ENCODE results near the gene TNIP1.

Gene TNIP1

DNA sequence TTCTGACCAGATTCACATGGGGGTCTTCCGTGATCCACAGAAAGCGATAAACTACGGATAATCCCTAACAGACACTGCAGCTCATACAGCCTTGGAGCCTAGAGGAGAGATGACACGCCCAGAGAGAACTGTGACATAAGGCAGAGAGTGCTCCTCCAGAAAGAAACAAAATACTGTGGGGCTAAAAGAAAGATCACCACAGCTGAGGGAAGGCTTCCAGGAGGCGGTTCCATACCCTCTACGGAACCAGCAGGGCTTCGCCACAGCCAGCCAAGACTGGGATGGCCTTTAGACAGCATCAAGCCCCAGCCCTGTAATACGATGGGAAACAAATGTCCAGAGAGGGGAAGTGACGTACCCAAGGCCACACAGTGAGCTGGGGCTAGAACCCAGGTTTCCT, 41.2 kb downstream of the TNIP1 start:
- no peak for DNase-seq (ENCODE audit: low read depth)

DNA sequence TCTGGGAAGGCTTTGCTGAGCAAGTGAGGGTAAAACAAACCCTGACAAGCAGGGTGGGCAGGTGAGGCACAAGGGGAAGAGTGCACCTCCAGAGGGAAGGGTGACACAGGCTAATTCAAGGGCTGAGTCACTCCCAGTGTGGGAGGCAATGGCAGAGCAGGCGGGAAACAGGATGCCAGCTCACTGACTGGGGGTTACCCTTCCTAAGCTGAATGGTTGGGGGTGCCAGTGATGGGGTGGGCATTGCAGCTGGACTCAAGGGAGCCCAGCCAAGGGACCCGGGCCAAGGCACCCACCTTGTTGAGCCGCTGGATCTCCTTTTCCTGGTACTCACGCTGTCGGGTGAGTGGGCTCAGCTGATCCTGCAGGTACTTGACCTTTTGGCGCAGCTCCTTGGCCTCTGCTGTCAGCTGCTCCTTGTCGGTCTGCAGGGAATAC, 42.0 kb downstream of the TNIP1 start:
- DNase-seq (ENCODE audit: low read depth): no peak

DNA sequence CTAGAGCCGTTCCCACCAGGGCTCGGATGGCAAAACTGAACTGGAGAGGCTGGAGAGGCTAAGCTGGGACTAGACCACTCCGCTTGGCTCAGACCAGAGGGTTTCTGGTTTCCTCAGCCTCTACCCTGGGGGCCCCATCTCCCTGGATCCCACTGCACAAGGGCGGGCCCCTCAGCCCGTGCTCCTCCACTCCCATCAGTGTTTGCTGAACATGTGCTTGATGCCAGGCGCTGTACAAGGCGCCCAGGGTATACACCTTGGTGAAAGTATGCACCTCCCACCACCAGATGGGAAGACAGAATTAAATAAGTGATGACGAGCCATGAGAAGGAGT, 42.5 kb downstream of the TNIP1 start:
- DNase-seq (ENCODE audit: low read depth): no peak

DNA sequence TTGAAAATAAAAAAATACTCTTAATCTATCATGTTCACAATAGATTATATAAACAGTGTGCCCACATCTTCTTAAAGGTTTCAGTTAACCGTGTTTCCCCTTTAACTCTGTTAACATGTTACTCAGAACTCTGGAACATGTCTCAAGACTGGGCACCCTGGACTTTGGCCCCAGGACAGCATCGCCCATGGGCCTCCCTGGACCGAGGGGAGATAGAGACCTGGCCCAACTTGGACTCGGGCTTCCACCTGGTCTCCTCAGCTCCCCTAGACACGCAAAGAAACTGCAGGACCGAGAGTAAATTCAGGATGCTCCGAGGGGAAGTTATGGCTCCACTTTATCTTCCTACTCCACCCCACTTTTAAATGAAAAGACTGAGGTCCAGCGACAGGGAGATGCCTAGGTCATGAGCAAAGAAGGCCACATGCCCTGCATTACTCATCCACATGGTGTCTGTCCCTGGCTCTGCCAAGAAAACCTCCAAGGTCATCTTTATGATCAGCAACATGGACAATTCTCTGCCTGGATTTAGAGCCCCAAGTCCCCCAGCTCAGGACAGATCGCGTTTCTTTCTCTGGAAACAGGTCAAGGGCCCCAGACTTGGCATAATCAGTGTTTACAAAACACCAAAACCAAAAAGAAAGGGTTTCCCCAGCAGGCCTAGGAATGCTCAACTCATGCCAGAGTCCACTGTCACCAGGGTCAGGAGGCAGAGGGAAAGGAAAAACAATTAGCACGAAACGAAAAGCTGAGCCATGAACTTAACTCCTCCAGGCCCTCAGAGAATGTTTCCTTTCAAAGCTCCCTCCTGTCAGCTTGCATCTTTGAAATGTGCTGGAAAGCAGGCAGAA, 43.0 kb downstream of the TNIP1 start:
- DNase-seq (ENCODE audit: low read depth): no peak

DNA sequence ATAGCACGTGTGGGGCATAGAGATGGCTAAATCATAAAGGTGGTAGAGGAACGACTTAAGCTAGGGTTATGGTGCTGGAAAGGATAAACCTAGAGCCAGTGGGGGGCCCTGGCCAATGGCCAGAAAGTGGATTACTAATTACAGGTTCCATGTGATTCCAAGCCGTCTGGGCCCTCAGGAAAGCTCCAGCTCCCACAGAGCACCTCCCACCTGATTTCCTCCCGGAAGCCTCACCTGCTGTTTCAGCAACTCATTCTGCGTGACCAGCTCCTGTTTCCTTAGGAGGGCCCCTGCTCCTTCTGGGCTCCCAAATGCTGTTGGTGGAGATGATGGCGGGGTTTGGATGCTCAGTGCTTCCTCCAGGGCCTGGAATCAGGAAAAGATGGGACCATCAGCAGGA, 44.3 kb downstream of the TNIP1 start:
- DNase-seq (ENCODE audit: low read depth): no peak

DNA sequence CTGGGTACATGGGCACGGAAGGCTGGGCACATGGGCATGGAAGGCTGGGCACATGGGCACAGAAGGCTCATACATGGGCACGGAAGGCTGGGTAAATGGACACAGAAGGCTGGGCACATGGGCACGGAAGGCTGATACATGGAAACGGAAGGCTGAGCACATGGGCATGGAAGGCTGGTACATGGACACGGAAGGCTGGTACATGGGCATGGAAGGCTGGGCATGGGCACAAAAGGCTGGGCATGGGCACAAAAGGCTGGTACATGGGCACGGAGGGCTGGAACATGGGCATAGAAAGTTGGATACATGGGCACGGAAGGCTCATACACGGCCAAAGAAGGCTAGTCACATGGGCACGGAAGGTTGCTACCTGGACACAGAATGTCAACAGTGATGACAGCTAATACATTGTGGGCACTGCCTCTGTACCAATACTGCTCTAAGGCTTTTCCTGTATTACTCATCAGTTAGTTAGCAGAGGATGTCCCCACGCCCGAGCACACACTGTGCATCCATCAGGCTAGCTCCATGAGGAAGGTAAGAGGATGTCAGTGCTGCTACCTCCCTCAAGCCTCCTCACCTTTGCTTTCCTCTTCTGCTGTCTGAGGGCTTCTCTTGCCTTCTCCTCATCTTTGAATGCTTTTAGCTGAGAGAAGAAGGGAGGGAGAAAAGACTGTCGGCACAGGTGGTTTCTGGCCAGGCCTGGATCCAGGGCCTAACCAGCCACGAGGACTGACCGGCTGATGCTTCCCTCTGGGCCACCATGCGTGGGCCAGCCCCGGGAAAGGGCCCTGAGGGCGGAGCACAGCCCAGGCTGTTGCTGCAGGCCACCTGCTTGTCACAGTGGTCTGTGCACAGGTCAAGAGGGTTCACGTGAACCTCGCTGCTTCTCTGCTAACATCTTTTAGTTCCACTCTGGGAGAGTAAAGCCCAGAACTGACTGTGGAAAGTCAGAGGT, 46.1 kb downstream of the TNIP1 start:
- DNase-seq (ENCODE audit: low read depth): no peak

DNA sequence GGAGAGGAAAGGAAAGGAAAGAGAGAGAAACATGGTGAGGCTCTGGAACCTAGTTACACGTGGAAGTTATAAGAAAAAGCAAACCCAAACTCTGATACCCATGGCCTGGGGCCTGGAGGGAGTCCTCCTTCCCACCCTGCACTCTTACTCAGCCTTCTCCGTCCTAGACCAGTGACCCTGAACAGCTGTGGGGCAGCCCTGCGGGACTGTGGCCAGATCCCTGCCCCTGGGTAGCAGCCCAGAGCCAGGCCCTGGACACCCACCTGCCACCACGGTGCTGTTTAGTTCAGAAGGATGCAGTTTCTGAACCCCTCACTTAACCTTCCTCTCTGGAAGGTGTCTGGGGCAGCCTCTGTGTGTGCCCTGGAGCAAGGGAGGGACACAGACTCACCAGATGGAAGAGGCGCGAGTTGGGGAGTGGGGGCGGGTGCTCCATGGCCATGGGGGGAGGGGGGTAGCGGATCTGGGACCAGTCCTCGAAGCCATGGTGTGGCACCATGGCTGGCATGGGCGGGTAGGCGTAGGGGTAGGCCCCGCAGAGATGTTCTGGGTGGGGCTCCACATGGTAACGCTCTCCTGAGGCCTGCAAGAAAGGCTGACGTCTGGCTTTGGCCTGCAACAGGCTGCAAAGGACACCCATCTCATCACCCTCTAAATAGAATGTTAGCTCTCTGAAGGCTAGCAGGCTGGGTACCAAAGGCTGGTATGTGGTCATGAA, 47.5 kb downstream of the TNIP1 start:
- no peak for DNase-seq (ENCODE audit: low read depth)

DNA sequence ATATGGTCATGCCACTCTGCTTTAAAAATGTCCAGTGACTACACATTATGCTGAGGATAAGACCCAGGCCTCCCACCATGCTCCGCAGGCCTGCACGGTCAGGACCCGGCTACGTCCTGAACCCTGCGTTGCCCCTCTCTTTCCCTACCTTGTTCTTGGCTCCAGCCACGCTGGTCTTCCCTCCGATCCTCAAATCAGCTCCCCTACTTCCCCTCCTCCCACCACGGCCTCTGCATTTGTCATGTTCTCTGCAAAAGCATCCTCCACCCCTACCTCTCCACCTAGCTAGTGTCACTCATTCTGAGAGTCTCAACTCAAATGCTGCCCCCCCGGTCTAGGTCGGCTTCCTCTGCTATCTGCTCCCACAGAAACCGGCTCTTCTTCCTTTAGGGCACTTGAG, 49.3 kb downstream of the TNIP1 start:
- DNase-seq (ENCODE audit: low read depth): no peak

DNA sequence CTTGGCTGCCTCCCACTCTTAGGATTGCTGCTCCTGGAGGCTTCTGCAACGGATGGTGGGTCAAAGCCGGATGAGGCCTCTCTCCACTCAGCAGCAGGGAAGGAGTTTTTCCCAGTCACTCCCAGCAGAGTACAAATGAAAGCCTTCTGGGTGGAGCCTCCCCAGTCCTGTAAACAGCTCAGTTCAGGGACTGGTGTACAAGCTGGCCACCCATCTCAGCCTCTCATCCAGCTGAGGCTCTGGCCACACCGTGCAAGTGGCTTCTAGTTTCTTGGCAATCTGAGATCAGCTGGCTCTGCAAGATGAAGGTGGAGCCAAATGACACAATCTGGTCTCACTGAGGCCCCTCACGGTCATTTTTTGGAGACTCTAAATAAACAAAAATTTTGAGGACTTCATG, 50.5 kb downstream of the TNIP1 start:
- no peak for DNase-seq (ENCODE audit: low read depth)

DNA sequence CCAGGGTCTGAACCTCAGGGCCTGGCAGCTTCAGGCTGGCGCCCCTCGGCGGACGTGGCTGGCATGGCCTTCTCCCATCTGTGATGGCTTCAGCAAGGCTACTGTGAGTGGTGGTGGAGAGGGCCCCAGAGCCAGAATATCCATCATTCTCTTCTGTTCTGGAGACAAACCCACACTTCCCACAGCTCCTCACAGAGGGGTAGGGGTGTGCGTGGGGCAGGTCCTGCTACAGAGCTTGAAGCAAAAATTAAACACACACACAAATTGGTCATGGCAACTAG, 50.8 kb downstream of the TNIP1 start:
- no peak for DNase-seq (ENCODE audit: low read depth)

DNA sequence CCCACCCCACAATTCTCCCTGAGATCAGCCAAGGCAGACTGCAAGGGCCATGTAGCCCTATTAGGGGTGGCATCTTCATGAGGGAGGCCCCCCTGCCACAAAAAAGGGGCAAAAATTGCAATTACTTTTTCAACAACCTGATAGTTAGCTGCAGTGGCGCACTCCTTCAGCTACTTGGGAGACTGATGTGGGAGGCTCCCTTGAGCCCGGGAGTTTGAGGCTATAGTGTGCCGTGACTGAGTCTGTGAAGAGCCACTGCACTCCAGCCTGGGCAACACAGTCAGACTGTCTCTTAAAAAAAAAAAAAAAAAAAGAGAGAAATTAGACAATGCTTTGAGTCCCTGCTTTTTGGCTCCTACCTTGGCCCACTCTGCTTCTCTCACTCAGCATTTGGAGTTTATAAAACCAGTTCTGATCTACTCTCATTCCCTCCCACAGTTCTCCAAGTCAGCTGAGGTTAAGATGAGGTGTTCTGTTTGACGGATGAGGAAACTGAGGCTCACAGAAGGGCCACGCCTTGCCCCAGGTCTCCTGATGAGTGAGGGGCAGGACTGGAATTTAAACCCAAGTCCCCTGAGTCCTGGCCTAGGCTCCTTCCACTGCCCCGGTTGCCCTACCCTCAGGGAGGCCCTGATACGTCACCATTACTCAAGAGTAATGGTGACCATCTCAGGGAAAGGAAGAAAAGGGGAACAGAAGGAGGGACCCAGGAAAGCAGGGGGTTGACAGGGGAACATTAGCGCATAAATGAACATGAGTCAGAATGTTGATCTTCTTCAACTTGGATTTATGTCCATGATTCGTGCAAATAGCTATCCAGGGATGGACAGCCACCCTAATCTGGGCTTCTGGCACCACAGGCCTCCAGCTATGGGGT, 51.4 kb downstream of the TNIP1 start:
- no peak for DNase-seq (ENCODE audit: low read depth)

DNA sequence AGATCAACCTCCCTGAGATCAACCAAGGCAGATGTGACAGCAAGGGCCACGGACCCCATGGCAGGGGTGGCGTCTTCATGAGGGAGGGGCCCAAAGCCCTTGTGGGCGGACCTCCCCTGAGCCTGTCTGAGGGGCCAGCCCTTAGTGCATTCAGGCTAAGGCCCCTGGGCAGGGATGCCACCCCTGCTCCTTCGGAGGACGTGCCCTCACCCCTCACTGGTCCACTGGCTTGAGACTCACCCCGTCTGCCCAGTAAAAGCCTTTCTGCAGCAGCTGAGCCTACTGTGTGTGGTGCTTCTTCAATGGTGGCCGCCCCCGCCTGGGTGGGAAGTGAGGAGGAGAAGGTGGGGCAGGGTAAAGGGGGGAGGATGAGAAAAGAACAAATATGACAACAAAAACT, 52.1 kb downstream of the TNIP1 start:
- DNase-seq (ENCODE audit: low read depth): no peak

DNA sequence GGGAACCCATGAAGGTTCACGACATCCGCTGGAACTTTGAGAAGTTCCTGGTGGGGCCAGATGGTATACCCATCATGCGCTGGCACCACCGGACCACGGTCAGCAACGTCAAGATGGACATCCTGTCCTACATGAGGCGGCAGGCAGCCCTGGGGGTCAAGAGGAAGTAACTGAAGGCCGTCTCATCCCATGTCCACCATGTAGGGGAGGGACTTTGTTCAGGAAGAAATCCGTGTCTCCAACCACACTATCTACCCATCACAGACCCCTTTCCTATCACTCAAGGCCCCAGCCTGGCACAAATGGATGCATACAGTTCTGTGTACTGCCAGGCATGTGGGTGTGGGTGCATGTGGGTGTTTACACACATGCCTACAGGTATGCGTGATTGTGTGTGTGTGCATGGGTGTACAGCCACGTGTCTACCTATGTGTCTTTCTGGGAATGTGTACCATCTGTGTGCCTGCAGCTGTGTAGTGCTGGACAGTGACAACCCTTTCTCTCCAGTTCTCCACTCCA, 52.8 kb downstream of the TNIP1 start:
- no peak for DNase-seq (ENCODE audit: low read depth)

DNA sequence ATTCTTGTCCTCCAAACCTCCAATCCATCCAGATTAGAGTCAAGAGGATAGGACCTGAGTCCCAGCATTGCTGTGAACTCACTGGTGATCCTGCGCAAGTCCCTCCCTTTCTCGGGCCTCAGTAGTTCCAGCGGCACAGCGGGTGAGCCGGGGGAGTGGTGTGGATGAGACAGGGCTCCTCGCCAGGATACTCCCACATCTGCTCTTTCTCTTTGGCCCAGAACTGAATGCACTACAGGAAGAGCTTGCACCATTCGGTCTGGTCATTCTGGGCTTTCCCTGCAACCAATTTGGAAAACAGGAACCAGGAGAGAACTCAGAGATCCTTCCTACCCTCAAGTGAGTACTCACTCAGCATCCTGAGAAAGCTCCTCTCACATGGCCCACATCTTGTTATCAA, 54.2 kb downstream of the TNIP1 start:
- no peak for DNase-seq (ENCODE audit: low read depth)

DNA sequence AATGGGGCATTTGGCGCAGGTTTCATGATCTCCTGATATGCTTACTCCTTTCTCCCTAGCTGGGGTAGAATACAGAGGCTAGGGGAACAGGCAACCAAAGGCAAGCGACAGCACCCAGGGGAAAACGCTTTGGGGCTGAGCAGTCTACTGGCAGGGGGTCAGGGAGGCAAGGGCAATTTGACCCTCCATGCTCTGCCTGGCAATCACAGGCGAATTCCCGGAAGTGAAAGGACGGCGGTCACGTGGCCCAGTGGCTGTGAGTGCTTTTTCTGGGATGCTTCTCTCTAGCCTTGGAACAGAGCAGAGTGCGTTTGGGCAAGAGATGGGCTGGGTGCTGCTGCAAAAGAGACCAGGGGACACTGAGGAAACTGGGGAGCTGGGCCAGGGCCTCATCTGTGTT, 54.7 kb downstream of the TNIP1 start:
- no peak for DNase-seq (ENCODE audit: low read depth)

DNA sequence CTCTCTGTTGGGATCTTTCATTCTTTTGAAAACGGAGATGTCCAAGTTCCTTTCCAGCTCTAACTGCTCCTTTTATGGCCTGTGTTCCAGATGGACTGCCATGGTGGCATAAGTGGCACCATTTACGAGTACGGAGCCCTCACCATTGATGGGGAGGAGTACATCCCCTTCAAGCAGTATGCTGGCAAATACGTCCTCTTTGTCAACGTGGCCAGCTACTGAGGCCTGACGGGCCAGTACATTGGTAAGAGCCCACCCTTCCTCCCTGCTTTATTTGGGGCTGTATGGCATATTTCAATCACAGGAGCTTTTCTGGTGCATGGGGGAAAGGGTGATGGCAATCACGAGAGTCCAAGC, 55.6 kb downstream of the TNIP1 start:
- no peak for DNase-seq (ENCODE audit: low read depth)

DNA sequence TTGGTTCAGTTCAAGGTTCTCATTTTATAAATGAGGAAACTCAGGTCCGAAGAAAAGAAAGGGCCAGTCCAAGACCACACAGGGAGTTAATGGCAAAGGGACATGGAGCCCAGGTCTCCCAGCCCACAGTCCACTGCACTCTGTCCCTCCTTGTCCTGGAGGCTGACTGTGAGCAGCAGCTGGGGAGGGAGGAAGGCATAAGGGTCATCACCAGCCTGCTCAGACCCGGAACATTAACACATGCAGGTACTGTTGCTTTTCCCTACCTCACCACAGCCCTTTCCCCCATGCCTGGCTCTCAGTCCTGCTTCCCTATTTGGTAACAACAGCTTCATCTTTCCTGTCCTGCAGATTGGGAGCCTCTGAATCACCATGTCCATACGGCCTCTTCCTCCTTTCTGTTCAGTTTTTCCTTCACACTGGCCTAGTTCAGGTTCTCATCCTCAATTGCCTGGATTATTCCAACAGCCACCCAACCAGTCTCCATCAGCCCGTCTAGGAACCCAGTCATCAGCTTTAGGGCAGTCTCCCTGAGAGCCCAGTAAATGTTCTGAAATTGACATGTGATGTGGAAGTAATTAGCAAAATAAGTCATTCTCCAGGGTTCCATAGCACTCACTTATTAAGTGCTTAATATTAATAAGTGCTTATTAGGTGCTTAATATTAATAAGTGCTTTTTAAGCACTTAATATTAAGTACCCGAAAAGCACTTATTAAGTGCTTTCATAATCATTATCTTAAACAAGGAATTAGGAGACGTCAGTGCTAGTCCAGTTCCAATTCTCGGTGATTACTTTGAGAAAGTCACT, 56.2 kb downstream of the TNIP1 start:
- no peak for DNase-seq (ENCODE audit: low read depth)

DNA sequence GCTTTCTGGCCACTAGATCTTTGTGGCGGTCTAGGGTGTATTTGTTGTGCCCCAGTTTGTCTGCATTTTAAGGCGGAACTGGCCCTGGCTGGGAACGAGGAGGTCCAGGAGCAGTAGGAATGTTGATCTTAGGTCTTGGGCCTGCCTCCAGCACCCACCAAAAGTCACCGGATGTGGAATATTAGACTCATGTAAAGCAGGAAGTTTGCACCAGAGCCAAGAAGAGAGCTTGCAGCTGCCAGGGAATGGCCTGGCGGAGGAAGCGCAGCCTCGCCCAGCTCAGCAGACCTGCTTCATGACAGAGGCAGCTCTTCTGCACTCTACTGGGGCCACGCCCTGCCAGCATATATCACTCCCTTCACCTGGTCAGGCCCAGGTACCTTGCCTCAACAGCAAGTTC, 57.2 kb downstream of the TNIP1 start:
- no peak for DNase-seq (ENCODE audit: low read depth)

DNA sequence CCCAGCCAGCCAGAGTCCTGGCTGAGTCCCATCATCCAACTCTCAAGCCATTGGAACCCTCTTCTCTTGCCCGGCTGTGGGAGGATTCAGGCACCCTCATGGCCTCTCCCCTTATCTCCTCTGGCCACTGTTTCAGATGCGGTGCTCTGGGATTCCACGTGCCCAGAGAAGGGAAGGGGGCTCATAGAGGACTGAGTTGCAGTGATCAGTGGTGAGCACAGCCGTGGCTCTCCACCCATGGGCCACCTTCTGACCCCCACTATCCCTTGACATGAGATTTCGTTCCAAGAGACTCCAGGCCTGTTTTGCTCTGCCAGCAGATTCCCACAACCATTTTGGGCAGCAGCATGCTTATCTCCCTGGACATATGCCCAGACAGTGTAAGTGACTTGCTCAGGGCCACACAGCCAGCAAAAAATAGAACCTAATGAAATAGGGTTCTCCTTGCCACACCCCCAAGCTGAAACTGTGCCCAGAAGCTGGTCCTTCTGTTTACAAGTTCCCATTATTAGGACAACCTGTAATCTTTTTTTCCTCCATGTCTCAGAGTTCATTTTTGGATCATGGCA, 57.7 kb downstream of the TNIP1 start:
- no peak for DNase-seq (ENCODE audit: low read depth)

DNA sequence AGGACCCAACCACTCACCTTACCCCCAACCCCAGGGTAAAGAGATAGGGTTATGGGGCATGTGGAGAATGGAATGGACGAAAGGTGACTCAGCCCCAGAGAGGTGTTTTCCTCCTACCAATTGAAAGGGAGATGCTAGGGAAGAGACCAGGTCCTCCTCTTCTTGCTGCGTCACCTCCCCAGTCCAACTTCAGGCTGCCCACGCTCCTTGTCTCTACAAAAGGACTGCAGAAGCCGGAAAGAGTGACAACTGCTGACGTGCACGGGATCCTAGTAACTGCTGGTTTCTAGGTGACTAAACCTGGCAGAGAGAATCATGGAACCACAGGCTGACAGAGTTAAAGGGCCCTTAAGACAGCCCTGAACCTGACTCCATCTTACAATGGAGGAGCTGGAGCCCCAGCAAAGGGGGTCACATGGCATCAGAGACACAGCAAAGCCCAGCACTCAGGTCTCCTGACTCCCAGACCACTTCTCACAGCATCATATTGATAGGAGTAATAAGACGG, 58.3 kb downstream of the TNIP1 start:
- DNase-seq (ENCODE audit: low read depth): no peak
